A673 (cell line): ENCODE data around the gene MED22. TPM values are rescaled to one million over a fixed set of nuclear protein-coding genes. Genes with fewer than 3 reads are reported as not detected.

Experiments
- BruUV-seq: library from RNA; stranded (reverse); fragments of 400-500 nt; replicated peaks from 2 replicates; lab custom pipeline; 2021; lab: Mats Ljungman, UMichigan
- CTCF ChIA-PET: fragments of 300-600 bp; sonication (Branson Sonifier 250); formaldehyde crosslinking; loops from one replicate; lab custom pipeline; 2022; ENCODE audit warnings: antibody characterized with exemption; lab: Charles Lee
- POLR2A ChIA-PET: fragments of 300-600 bp; sonication (Branson Sonifier 250); formaldehyde crosslinking; loops from one replicate; lab custom pipeline; 2022; ENCODE audit warnings: antibody characterized with exemption; ENCODE audit not compliant: low non-redundant PET; lab: Charles Lee
- DNase-seq: peaks from one replicate; pipeline ENCODE4 v3.0.0-alpha.2; 2015; ENCODE audit warnings: low spot score
- H3K27ac ChIP-seq: fragments of 200-600 bp; sonication (generic); 2 replicates; pipeline ENCODE4 v1.5.1; 2016; ENCODE audit warnings: mixed run types, low read depth, mild to moderate bottlenecking, mixed read lengths, antibody characterized with exemption, low read length; ENCODE audit not compliant: poor library complexity, severe bottlenecking
- H3K27me3 ChIP-seq: fragments of 200-600 bp; sonication (generic); replicated peaks from 2 replicates; pipeline ENCODE4 v1.6.1; 2017; ENCODE audit warnings: mixed run types, low read depth, mild to moderate bottlenecking, mixed read lengths, antibody characterized with exemption, low read length; ENCODE audit not compliant: insufficient read depth, poor library complexity
- H3K36me3 ChIP-seq: fragments of 200-600 bp; sonication (generic); 2 replicates; pipeline ENCODE4 v1.6.1; 2016; ENCODE audit warnings: mixed run types, mild to moderate bottlenecking, mixed read lengths, antibody characterized with exemption, low read length; ENCODE audit not compliant: insufficient read depth, poor library complexity, severe bottlenecking
- H3K4me1 ChIP-seq: fragments of 200-600 bp; sonication (generic); 2 replicates; pipeline ENCODE4 v1.6.1; 2017; ENCODE audit warnings: mixed run types, mild to moderate bottlenecking, mixed read lengths, antibody characterized with exemption, low read length; ENCODE audit not compliant: insufficient read depth, poor library complexity, severe bottlenecking
- H3K4me3 ChIP-seq: fragments of 200-600 bp; sonication (generic); 2 replicates; pipeline ENCODE4 v1.5.1; 2016; ENCODE audit warnings: low read depth, mixed run types, mild to moderate bottlenecking, mixed read lengths, low read length; ENCODE audit not compliant: poor library complexity, severe bottlenecking
- H3K9me3 ChIP-seq: fragments of 200-600 bp; sonication (generic); 2 replicates; pipeline ENCODE4 v1.6.1; 2016; ENCODE audit warnings: mixed run types, low read depth, mild to moderate bottlenecking, mixed read lengths, antibody characterized with exemption, low read length; ENCODE audit not compliant: poor library complexity, severe bottlenecking
- CTCF ChIP-seq: fragments of 300-800, 200-600 bp; sonication (generic); conservative IDR thresholded peaks from 2 replicates; pipeline ENCODE4 v1.5.1; 2017; ENCODE audit warnings: low read depth, mild to moderate bottlenecking, antibody characterized with exemption, low read length, moderate library complexity, mixed read lengths
- EZH2 ChIP-seq: fragments of 200-600 bp; sonication (generic); IDR thresholded peaks from 2 replicates; pipeline ENCODE4 v1.6.1; 2017; ENCODE audit warnings: borderline replicate concordance, low read depth, mild to moderate bottlenecking, mixed read lengths, antibody characterized with exemption, low read length; ENCODE audit not compliant: poor library complexity, severe bottlenecking
- intact Hi-C: fragments of 100-400 bp; cut with micrococcal nuclease; formaldehyde crosslinking; loops from one replicate; pipeline ENCODE4 v1.10.0; 2022; ENCODE audit not compliant: unreplicated experiment
- total RNA-seq: library from RNA; stranded (reverse); gene quantifications from 2 replicates; pipeline ENCODE4 v1.2.3, GENCODE V29; 2021

MED22 gene
- total RNA-seq, 1 experiment from 2014 or later: 46.2 TPM

DNA sequence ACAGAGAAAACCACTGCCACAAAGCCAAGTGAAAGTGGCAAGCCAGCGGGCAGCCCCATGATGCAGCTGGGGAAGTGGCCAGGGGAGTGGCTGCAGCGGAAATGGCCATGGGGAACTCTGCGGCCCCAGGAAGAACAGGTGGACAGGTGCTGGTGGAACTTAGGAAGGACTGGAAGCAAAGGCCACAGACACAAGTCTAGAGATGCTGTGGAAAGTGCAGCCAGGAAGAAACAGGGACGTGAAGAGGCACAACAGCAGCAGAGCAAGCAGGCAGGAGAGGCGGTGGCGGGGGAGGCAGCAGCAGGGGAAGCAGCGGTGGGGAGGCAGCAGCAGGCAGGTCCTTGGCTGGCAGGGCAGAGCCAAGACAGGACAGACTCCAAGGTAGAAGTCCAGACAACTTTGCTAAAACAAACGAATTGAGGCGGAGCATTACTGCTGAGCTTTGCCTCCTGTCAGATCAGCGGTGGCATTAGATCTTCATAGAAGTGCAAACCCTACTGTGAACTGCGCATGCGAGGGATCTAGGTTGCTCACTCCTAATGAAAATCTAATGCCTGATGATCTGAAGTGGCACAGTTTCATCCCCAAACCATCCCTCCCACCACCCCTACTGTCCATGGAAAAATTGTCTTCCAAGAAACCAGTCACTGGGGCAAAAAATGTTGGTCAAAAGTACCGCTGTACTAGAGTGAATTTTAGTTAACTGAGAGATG is 23.8 kb downstream of the MED22 start:
- no peaks in the 10 kb centered on the region for H3K27me3 ChIP-seq
- ChIA-PET CTCF (no interaction called here), POLR2A (no interaction called here)
- H3K27ac ChIP-seq: no peak overlapping the region
- DNase-seq: no peak
- no peak for TF ChIP-seq CTCF
- TF ChIP-seq EZH2: no peak
- BruUV-seq: no TSS peak
- H3K9me3 ChIP-seq: no peaks in the 10 kb centered on the region
- no peaks in the 10 kb centered on the region for H3K36me3 ChIP-seq
- no peak overlapping the region for H3K4me3 ChIP-seq
- intact Hi-C loops: no loop called here
- H3K4me1 ChIP-seq: no peaks in the 10 kb centered on the region

DNA sequence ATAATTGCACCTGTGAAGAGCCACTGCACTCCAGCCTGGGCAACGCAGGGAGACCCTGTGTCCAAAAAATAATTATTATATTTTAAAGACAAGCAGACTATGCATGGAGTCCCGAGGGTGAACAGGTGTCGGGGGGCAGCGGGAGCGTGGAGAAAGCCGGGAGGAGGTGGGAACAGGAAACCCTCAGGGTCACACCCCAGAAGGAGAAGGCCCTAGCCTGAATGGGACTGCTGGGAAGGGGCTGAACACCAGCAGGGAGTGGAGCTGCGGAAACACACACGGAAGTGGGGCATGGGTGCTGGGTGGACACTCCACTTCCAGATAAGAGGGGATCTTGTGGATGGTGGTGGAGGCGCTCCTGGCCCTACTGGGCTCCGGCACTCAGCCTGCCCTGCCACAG is 24.7 kb downstream of the MED22 start:
- Histone ChIP-seq H3K27ac (no peak overlapping the region), H3K9me3 (no peaks in the 10 kb centered on the region), H3K4me1 (no peaks in the 10 kb centered on the region), H3K36me3 (no peaks in the 10 kb centered on the region), H3K4me3 (no peak overlapping the region), H3K27me3 (no peaks in the 10 kb centered on the region)
- TF ChIP-seq CTCF (no peak), EZH2 (no peak)
- no TSS peak for BruUV-seq
- DNase-seq: no peak
- CTCF ChIA-PET: no interaction called here
- POLR2A ChIA-PET: no interaction called here
- intact Hi-C loops: no loop called here

GRCh38 chr9:133322701-133323100 is 25.2 kb downstream of the MED22 start:
- no peak for TF ChIP-seq CTCF
- TF ChIP-seq EZH2: no peak
- BruUV-seq: no TSS peak
- H3K27me3 ChIP-seq: no peaks in the 10 kb centered on the region
- H3K36me3 ChIP-seq: no peaks in the 10 kb centered on the region
- H3K4me3 ChIP-seq: no peak overlapping the region
- H3K4me1 ChIP-seq: no peaks in the 10 kb centered on the region
- intact Hi-C loops: no loop called here
- ChIA-PET CTCF (no interaction called here), POLR2A (no interaction called here)
- DNase-seq: no peak
- no peak overlapping the region for H3K27ac ChIP-seq
- no peaks in the 10 kb centered on the region for H3K9me3 ChIP-seq
